ENCODE measurements around the gene MLLT3. TPM values are rescaled to one million over a fixed set of nuclear protein-coding genes. Genes with fewer than 3 reads are reported as not detected.

The MLLT3 gene
- total RNA-seq, 4 donors from 2014 or later, result 4.0 to 6.4 (median 4.5) TPM

DNA sequence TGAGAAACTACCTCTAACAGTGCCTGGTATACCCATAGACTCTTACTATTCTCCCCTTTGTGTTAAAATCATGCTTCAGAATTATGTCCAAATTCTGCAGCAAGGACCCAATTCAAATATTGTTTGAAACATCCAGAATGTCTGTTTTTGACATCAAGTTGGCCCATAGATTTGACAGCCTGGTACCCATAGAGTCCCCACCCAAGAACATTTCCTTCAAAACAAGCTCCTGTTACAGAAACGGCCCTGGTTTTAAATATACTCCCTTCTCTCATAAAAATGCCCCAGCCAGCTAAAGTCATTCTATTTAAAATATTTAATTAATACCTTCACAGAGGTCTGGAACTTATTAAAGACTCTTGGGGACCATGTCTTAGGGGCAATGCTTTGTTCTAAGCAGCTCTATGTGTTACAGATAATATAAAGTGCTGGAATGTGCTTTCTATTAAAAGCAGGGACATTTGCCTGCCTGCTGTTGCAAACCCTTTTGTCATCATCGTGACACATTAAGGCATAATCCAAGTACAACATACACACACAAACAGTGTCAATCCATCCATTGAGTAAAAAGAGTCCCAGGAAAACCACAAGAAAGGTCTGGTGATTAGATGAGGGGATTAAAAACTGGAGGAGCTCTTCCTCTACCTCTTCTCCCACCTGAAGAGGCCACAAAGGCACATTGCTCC is 321.7 kb downstream of the MLLT3 start:
- H3K27ac ChIP-seq, result no peak overlapping the region
- no peak for ATAC-seq

DNA sequence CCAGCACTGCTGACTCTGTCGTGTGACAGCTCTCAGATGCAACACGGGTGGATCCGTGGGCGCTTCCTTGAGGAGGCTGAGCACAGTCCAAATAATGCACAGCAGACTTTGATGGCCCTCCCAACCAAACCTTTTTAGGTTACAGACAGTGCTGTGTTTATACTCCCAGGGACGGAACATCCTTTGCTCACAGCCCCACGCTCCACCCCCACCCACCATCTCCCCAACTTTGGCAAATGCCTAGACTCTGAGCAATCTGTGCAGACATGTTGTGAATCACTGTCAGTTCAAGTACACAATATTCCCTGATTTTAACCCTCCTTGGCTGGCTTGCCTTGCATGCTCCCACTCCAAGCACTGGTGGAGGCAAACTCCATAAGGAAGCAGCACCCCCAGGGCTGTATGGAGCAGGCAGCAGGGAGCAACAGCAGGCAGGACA is 324.6 kb downstream of the MLLT3 start:
- no peaks in the 10 kb centered on the region for H3K27me3 ChIP-seq
- H3K36me3 ChIP-seq, result no peaks in the 10 kb centered on the region
- no peak overlapping the region for H3K27ac ChIP-seq
- in situ Hi-C loops (cut with MboI; ENCODE audit: low sequenced_read_pairs in 4 of 4), result no loop called here
- no peaks in the 10 kb centered on the region for H3K4me1 ChIP-seq
- TF ChIP-seq POLR2A (IDR thresholded peaks at IDR 0.05), result no peak
- TF ChIP-seq, protein P1, sequence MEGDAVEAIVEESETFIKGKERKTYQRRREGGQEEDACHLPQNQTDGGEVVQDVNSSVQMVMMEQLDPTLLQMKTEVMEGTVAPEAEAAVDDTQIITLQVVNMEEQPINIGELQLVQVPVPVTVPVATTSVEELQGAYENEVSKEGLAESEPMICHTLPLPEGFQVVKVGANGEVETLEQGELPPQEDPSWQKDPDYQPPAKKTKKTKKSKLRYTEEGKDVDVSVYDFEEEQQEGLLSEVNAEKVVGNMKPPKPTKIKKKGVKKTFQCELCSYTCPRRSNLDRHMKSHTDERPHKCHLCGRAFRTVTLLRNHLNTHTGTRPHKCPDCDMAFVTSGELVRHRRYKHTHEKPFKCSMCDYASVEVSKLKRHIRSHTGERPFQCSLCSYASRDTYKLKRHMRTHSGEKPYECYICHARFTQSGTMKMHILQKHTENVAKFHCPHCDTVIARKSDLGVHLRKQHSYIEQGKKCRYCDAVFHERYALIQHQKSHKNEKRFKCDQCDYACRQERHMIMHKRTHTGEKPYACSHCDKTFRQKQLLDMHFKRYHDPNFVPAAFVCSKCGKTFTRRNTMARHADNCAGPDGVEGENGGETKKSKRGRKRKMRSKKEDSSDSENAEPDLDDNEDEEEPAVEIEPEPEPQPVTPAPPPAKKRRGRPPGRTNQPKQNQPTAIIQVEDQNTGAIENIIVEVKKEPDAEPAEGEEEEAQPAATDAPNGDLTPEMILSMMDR (IDR thresholded peaks at IDR 0.05 in 4 of 5, conservative IDR thresholded peaks at IDR 0.05 in 1 of 5), result no peak
- no peaks in the 10 kb centered on the region for H3K9me3 ChIP-seq
- intact Hi-C loops (cut with DNase I; ENCODE audit: low total_unique reads), result no loop called here
- no peak for DNase-seq
- ATAC-seq, result no peak
- no peak overlapping the region for H3K4me3 ChIP-seq

More for the DNA sequence above, 321.7 kb downstream of the MLLT3 start:
- DNase-seq, result no peak
- TF ChIP-seq POLR2A (IDR thresholded peaks at IDR 0.05), result no peak
- TF ChIP-seq, protein P1 (IDR thresholded peaks at IDR 0.05 in 4 of 5, conservative IDR thresholded peaks at IDR 0.05 in 1 of 5), result no peak
- no peaks in the 10 kb centered on the region for H3K36me3 ChIP-seq
- intact Hi-C loops (cut with DNase I; ENCODE audit: low total_unique reads), result no loop called here
- H3K27me3 ChIP-seq, result no peaks in the 10 kb centered on the region
- H3K4me3 ChIP-seq, result no peak overlapping the region
- in situ Hi-C loops (cut with MboI; ENCODE audit: low sequenced_read_pairs in 4 of 4), result no loop called here
- H3K4me1 ChIP-seq, result no peaks in the 10 kb centered on the region
- no peaks in the 10 kb centered on the region for H3K9me3 ChIP-seq

DNA sequence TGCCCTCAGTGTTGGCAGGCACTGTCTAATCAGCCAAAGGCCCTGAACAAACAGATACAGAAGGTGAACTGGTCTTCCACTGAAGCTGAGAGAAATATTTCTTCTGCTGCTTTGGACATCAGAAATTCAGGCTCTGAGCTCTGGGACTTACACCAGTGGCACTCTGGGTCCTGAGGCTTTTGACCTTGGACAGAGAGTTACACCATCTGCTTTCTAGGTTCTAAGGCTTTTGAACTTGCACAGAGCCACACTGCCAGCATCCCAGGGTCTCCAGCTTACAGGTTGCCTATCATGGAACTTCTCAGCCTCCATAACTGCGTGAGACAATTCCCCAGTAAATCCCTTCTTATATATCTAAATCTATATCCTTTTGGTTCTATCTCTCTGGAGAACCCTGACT is 326.7 kb downstream of the MLLT3 start:
- Histone ChIP-seq H3K9me3 (no peaks in the 10 kb centered on the region), H3K27me3 (no peaks in the 10 kb centered on the region), H3K36me3 (no peaks in the 10 kb centered on the region), H3K4me3 (no peak overlapping the region), H3K27ac (no peak overlapping the region), H3K4me1 (no peaks in the 10 kb centered on the region)
- no peak for DNase-seq
- in situ Hi-C loops (cut with MboI; ENCODE audit: low sequenced_read_pairs in 4 of 4) (no loop called here), intact Hi-C loops (cut with DNase I; ENCODE audit: low total_unique reads) (no loop called here)
- no peak for TF ChIP-seq POLR2A (IDR thresholded peaks at IDR 0.05)
- TF ChIP-seq, protein P1 (IDR thresholded peaks at IDR 0.05 in 4 of 5, conservative IDR thresholded peaks at IDR 0.05 in 1 of 5), result no peak
- ATAC-seq, result no peak

GRCh38 chr9:20294046-20294750 is 328.1 kb downstream of the MLLT3 start:
- DNase-seq (no peak), ATAC-seq (no peak)
- no peaks in the 10 kb centered on the region for H3K9me3 ChIP-seq
- in situ Hi-C loops (cut with MboI; ENCODE audit: low sequenced_read_pairs in 4 of 4), result no loop called here
- TF ChIP-seq POLR2A (IDR thresholded peaks at IDR 0.05), result no peak
- TF ChIP-seq, protein P1 (IDR thresholded peaks at IDR 0.05 in 4 of 5, conservative IDR thresholded peaks at IDR 0.05 in 1 of 5), result no peak
- intact Hi-C loops (cut with DNase I; ENCODE audit: low total_unique reads), result no loop called here
- H3K36me3 ChIP-seq, result no peaks in the 10 kb centered on the region
- no peak overlapping the region for H3K27ac ChIP-seq
- no peaks in the 10 kb centered on the region for H3K27me3 ChIP-seq
- no peak overlapping the region for H3K4me3 ChIP-seq
- H3K4me1 ChIP-seq, result no peaks in the 10 kb centered on the region
